GM21390 (cell line): ENCODE measurements around the gene RIC1.

ENCODE experiments used
- ATAC-seq: cut with Tn5 transposase; IDR thresholded peaks from one replicate; pipeline ENCODE4 v1.9.1; 2021; ENCODE audit not compliant: unreplicated experiment

RIC1 gene

GRCh38 chr9:5820425-5820824 lies 191.5 kb downstream of the RIC1 start:
- ATAC-seq: no peak

GRCh38 chr9:5825223-5825622 lies 196.3 kb downstream of the RIC1 start:
- no peak for ATAC-seq
